ENCODE results near the gene FAM163A.

FAM163A gene

GRCh38 chr1:179785728-179786127 lies 42.6 kb downstream of the FAM163A start:
- H3K27ac ChIP-seq (ENCODE audit: low read depth, low read length) = no peak overlapping the region
- H3K4me3 ChIP-seq (ENCODE audit: low read depth in 1 of 5, low read length in 5 of 5) = no peak overlapping the region

GRCh38 chr1:179786815-179787685 lies 44.0 kb downstream of the FAM163A start:
- no peaks in the 10 kb centered on the region for H3K36me3 ChIP-seq (ENCODE audit: control insufficient read depth in 5 of 5, insufficient read depth in 5 of 5, low read length in 5 of 5)
- no peak overlapping the region for H3K4me3 ChIP-seq (ENCODE audit: low read depth in 1 of 5, low read length in 5 of 5)
- H3K9me3 ChIP-seq (ENCODE audit: control insufficient read depth in 5 of 5, low read length in 5 of 5) = no peaks in the 10 kb centered on the region
- no peak overlapping the region for H3K9ac ChIP-seq (ENCODE audit: low read length in 5 of 5)
- peaks cover 0 to 4% (median 0%) of the 10 kb centered on the region in 5 donors for H3K4me1 ChIP-seq (ENCODE audit: control insufficient read depth in 5 of 5, insufficient read depth in 5 of 5, low read length in 5 of 5)
- H3K27me3 ChIP-seq (ENCODE audit: control insufficient read depth in 5 of 5, insufficient read depth in 4 of 5, low read length in 5 of 5) = peaks cover 0 to 5% (median 2%) of the 10 kb centered on the region in 5 donors
- no peak overlapping the region for H3K27ac ChIP-seq (ENCODE audit: low read depth, low read length)

More at GRCh38 chr1:179785728-179786127, 42.6 kb downstream of the FAM163A start:
- Histone ChIP-seq H3K4me1 (ENCODE audit: control insufficient read depth in 5 of 5, insufficient read depth in 5 of 5, low read length in 5 of 5) (peaks cover 0 to 4% (median 0%) of the 10 kb centered on the region in 5 donors), H3K9me3 (ENCODE audit: control insufficient read depth in 5 of 5, low read length in 5 of 5) (no peaks in the 10 kb centered on the region), H3K9ac (ENCODE audit: low read length in 5 of 5) (no peak overlapping the region), H3K27me3 (ENCODE audit: control insufficient read depth in 5 of 5, insufficient read depth in 4 of 5, low read length in 5 of 5) (peaks cover 0 to 5% (median 2%) of the 10 kb centered on the region in 5 donors), H3K36me3 (ENCODE audit: control insufficient read depth in 5 of 5, insufficient read depth in 5 of 5, low read length in 5 of 5) (no peaks in the 10 kb centered on the region)

GRCh38 chr1:179788259-179788658 lies 45.2 kb downstream of the FAM163A start:
- Histone ChIP-seq H3K4me1 (ENCODE audit: control insufficient read depth in 5 of 5, insufficient read depth in 5 of 5, low read length in 5 of 5) (peaks cover 0 to 4% (median 0%) of the 10 kb centered on the region in 5 donors), H3K27me3 (ENCODE audit: control insufficient read depth in 5 of 5, insufficient read depth in 4 of 5, low read length in 5 of 5) (peaks cover 0 to 5% (median 2%) of the 10 kb centered on the region in 5 donors), H3K27ac (ENCODE audit: low read depth, low read length) (no peak overlapping the region), H3K4me3 (ENCODE audit: low read depth in 1 of 5, low read length in 5 of 5) (no peak overlapping the region), H3K9me3 (ENCODE audit: control insufficient read depth in 5 of 5, low read length in 5 of 5) (no peaks in the 10 kb centered on the region), H3K9ac (ENCODE audit: low read length in 5 of 5) (no peak overlapping the region), H3K36me3 (ENCODE audit: control insufficient read depth in 5 of 5, insufficient read depth in 5 of 5, low read length in 5 of 5) (no peaks in the 10 kb centered on the region)

- Histone ChIP-seq H3K4me1 (ENCODE audit: control insufficient read depth in 5 of 5, insufficient read depth in 5 of 5, low read length in 5 of 5) (no peaks in the 10 kb centered on the region), H3K36me3 (ENCODE audit: control insufficient read depth in 5 of 5, insufficient read depth in 5 of 5, low read length in 5 of 5) (no peaks in the 10 kb centered on the region), H3K27ac (ENCODE audit: low read depth, low read length) (no peak overlapping the region), H3K4me3 (ENCODE audit: low read depth in 1 of 5, low read length in 5 of 5) (no peak overlapping the region), H3K9ac (ENCODE audit: low read length in 5 of 5) (no peak overlapping the region), H3K9me3 (ENCODE audit: control insufficient read depth in 5 of 5, low read length in 5 of 5) (no peaks in the 10 kb centered on the region), H3K27me3 (ENCODE audit: control insufficient read depth in 5 of 5, insufficient read depth in 4 of 5, low read length in 5 of 5) (peaks cover 0 to 4% (median 2%) of the 10 kb centered on the region in 5 donors)
These were observed 50.2 kb downstream of the FAM163A start for GRCh38 chr1:179793281-179793680.

- no peaks in the 10 kb centered on the region for H3K4me1 ChIP-seq (ENCODE audit: control insufficient read depth in 5 of 5, insufficient read depth in 5 of 5, low read length in 5 of 5)
- peaks cover 0 to 2% (median 0%) of the 10 kb centered on the region in 5 donors for H3K27me3 ChIP-seq (ENCODE audit: control insufficient read depth in 5 of 5, insufficient read depth in 4 of 5, low read length in 5 of 5)
- no peak overlapping the region for H3K9ac ChIP-seq (ENCODE audit: low read length in 5 of 5)
- H3K9me3 ChIP-seq (ENCODE audit: control insufficient read depth in 5 of 5, low read length in 5 of 5) = no peaks in the 10 kb centered on the region
- H3K27ac ChIP-seq (ENCODE audit: low read depth, low read length) = no peak overlapping the region
- H3K36me3 ChIP-seq (ENCODE audit: control insufficient read depth in 5 of 5, insufficient read depth in 5 of 5, low read length in 5 of 5) = no peaks in the 10 kb centered on the region
- H3K4me3 ChIP-seq (ENCODE audit: low read depth in 1 of 5, low read length in 5 of 5) = no peak overlapping the region
These were observed 51.1 kb downstream of the FAM163A start for GRCh38 chr1:179794146-179794545.

- Histone ChIP-seq H3K4me3 (ENCODE audit: low read depth in 1 of 5, low read length in 5 of 5) (no peak overlapping the region), H3K27ac (ENCODE audit: low read depth, low read length) (no peak overlapping the region), H3K4me1 (ENCODE audit: control insufficient read depth in 5 of 5, insufficient read depth in 5 of 5, low read length in 5 of 5) (no peaks in the 10 kb centered on the region), H3K9ac (ENCODE audit: low read length in 5 of 5) (no peak overlapping the region), H3K9me3 (ENCODE audit: control insufficient read depth in 5 of 5, low read length in 5 of 5) (no peaks in the 10 kb centered on the region), H3K36me3 (ENCODE audit: control insufficient read depth in 5 of 5, insufficient read depth in 5 of 5, low read length in 5 of 5) (no peaks in the 10 kb centered on the region), H3K27me3 (ENCODE audit: control insufficient read depth in 5 of 5, insufficient read depth in 4 of 5, low read length in 5 of 5) (no peaks in the 10 kb centered on the region)
These were observed 51.6 kb downstream of the FAM163A start for GRCh38 chr1:179794669-179795068.

GRCh38 chr1:179798213-179798863 lies 55.2 kb downstream of the FAM163A start:
- Histone ChIP-seq H3K27ac (ENCODE audit: low read depth, low read length) (no peak overlapping the region), H3K36me3 (ENCODE audit: control insufficient read depth in 5 of 5, insufficient read depth in 5 of 5, low read length in 5 of 5) (no peaks in the 10 kb centered on the region), H3K4me1 (ENCODE audit: control insufficient read depth in 5 of 5, insufficient read depth in 5 of 5, low read length in 5 of 5) (no peaks in the 10 kb centered on the region), H3K4me3 (ENCODE audit: low read depth in 1 of 5, low read length in 5 of 5) (no peak overlapping the region), H3K27me3 (ENCODE audit: control insufficient read depth in 5 of 5, insufficient read depth in 4 of 5, low read length in 5 of 5) (no peaks in the 10 kb centered on the region), H3K9ac (ENCODE audit: low read length in 5 of 5) (no peak overlapping the region), H3K9me3 (ENCODE audit: control insufficient read depth in 5 of 5, low read length in 5 of 5) (no peaks in the 10 kb centered on the region)

GRCh38 chr1:179798864-179799516 lies 55.9 kb downstream of the FAM163A start:
- H3K4me3 ChIP-seq (ENCODE audit: low read depth in 1 of 5, low read length in 5 of 5) = no peak overlapping the region

GRCh38 chr1:179800481-179800880 lies 57.4 kb downstream of the FAM163A start:
- Histone ChIP-seq H3K27ac (ENCODE audit: low read depth, low read length) (no peak overlapping the region), H3K9ac (ENCODE audit: low read length in 5 of 5) (no peak overlapping the region), H3K9me3 (ENCODE audit: control insufficient read depth in 5 of 5, low read length in 5 of 5) (no peaks in the 10 kb centered on the region), H3K4me3 (ENCODE audit: low read depth in 1 of 5, low read length in 5 of 5) (no peak overlapping the region), H3K4me1 (ENCODE audit: control insufficient read depth in 5 of 5, insufficient read depth in 5 of 5, low read length in 5 of 5) (no peaks in the 10 kb centered on the region), H3K27me3 (ENCODE audit: control insufficient read depth in 5 of 5, insufficient read depth in 4 of 5, low read length in 5 of 5) (no peaks in the 10 kb centered on the region), H3K36me3 (ENCODE audit: control insufficient read depth in 5 of 5, insufficient read depth in 5 of 5, low read length in 5 of 5) (no peaks in the 10 kb centered on the region)

More at GRCh38 chr1:179798864-179799516, 55.9 kb downstream of the FAM163A start:
- no peaks in the 10 kb centered on the region for H3K27me3 ChIP-seq (ENCODE audit: control insufficient read depth in 5 of 5, insufficient read depth in 4 of 5, low read length in 5 of 5)
- no peaks in the 10 kb centered on the region for H3K9me3 ChIP-seq (ENCODE audit: control insufficient read depth in 5 of 5, low read length in 5 of 5)
- H3K9ac ChIP-seq (ENCODE audit: low read length in 5 of 5) = no peak overlapping the region
- H3K4me1 ChIP-seq (ENCODE audit: control insufficient read depth in 5 of 5, insufficient read depth in 5 of 5, low read length in 5 of 5) = no peaks in the 10 kb centered on the region
- no peaks in the 10 kb centered on the region for H3K36me3 ChIP-seq (ENCODE audit: control insufficient read depth in 5 of 5, insufficient read depth in 5 of 5, low read length in 5 of 5)
- H3K27ac ChIP-seq (ENCODE audit: low read depth, low read length) = no peak overlapping the region

GRCh38 chr1:179803104-179803503 lies 60.0 kb downstream of the FAM163A start:
- no peak overlapping the region for H3K27ac ChIP-seq (ENCODE audit: low read depth, low read length)
- no peaks in the 10 kb centered on the region for H3K27me3 ChIP-seq (ENCODE audit: control insufficient read depth in 5 of 5, insufficient read depth in 4 of 5, low read length in 5 of 5)
- H3K36me3 ChIP-seq (ENCODE audit: control insufficient read depth in 5 of 5, insufficient read depth in 5 of 5, low read length in 5 of 5) = no peaks in the 10 kb centered on the region
- H3K4me3 ChIP-seq (ENCODE audit: low read depth in 1 of 5, low read length in 5 of 5) = no peak overlapping the region
- H3K9ac ChIP-seq (ENCODE audit: low read length in 5 of 5) = no peak overlapping the region
- H3K4me1 ChIP-seq (ENCODE audit: control insufficient read depth in 5 of 5, insufficient read depth in 5 of 5, low read length in 5 of 5) = no peaks in the 10 kb centered on the region
- H3K9me3 ChIP-seq (ENCODE audit: control insufficient read depth in 5 of 5, low read length in 5 of 5) = no peaks in the 10 kb centered on the region
